GM21528 (cell line): ENCODE measurements around the gene DLG4.
A peak's percentile ranks its signal among the peaks of the same experiment; 100 is the strongest.

Source experiments
- ATAC-seq: cut with Tn5 transposase; IDR thresholded peaks from one replicate; pipeline ENCODE4 v1.9.1; 2021; ENCODE audit warnings: mild to moderate bottlenecking, moderate library complexity; ENCODE audit not compliant: unreplicated experiment, low FRiP score

Gene DLG4

GRCh38 chr17:7219812-7220592 lies at the start of gene DLG4, which contains the start of gene ACADVL:
Gene DLG4, minus strand, starts transcription at chr17:7219836.
Gene ACADVL, plus strand, starts transcription at chr17:7219938. Its CDS starts 47 bp downstream, at chr17:7219985.
- ATAC-seq = peak; percentile 61

- no peak for ATAC-seq
Observed at GRCh38 chr17:7266784-7267183, 47.1 kb upstream of the DLG4 start.

GRCh38 chr17:7263801-7264078 lies 44.1 kb upstream of the DLG4 start:
- no peak for ATAC-seq

GRCh38 chr17:7262935-7263800 lies 43.5 kb upstream of the DLG4 start:
- no peak for ATAC-seq

- no peak for ATAC-seq
Observed at GRCh38 chr17:7262192-7262934, 42.7 kb upstream of the DLG4 start, which contains the start of gene CLDN7. Gene CLDN7, minus strand, starts transcription at chr17:7262478. Its CDS starts 435 bp downstream, at chr17:7262043.

GRCh38 chr17:7261379-7262191 lies 41.9 kb upstream of the DLG4 start:
- no peak for ATAC-seq

GRCh38 chr17:7260651-7261378 lies 41.2 kb upstream of the DLG4 start:
- no peak for ATAC-seq

GRCh38 chr17:7260151-7260550 lies 40.5 kb upstream of the DLG4 start:
- ATAC-seq = no peak

- no peak for ATAC-seq
Observed at GRCh38 chr17:7259555-7259889, 39.9 kb upstream of the DLG4 start.

GRCh38 chr17:7258731-7259554 lies 39.3 kb upstream of the DLG4 start:
- ATAC-seq = no peak

GRCh38 chr17:7256766-7257456 lies 37.3 kb upstream of the DLG4 start:
- ATAC-seq = no peak

GRCh38 chr17:7254511-7254910 lies 34.9 kb upstream of the DLG4 start:
- no peak for ATAC-seq

GRCh38 chr17:7253082-7253481 lies 33.4 kb upstream of the DLG4 start:
- no peak for ATAC-seq

- ATAC-seq = peak; percentile 49
Observed at GRCh38 chr17:7252176-7253043, 32.8 kb upstream of the DLG4 start, which contains the start of gene ELP5. Gene ELP5, plus strand, starts transcription at chr17:7252215. Its CDS starts 336 bp downstream, at chr17:7252551.

- ATAC-seq = peak; percentile 87
Observed at GRCh38 chr17:7251661-7252175, 32.1 kb upstream of the DLG4 start, which contains the start of gene CTDNEP1. Gene CTDNEP1, minus strand, starts transcription at chr17:7251734. Its CDS starts 438 bp downstream, at chr17:7251296.

- ATAC-seq = no peak
Observed at GRCh38 chr17:7250695-7251627, 31.3 kb upstream of the DLG4 start.
